ENCODE measurements around the gene ZDHHC13. TPM values are rescaled to one million over a fixed set of nuclear protein-coding genes. Genes with fewer than 3 reads are reported as not detected.

The ZDHHC13 gene
- total and polyA plus RNA-seq, 12 donors, result 6.0 to 9.4 (median 7.2) TPM

DNA sequence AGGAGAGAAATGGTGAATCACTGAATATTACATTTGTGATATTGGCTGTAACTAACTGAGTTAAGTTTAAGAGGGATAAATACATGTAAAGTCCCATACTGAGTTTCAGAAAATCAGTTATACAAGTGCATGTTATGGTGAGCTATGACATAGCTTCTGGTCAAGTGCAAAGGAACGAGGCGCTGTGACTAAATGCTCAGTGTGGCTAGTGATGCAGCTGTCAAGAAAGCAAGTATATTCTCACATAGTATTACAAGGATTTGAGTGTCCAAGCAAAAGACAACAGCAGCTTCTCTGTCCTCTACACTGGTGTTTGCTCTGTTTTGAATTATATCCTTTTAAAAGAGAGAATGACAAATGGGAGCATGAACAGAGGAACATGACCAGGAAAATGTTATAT is 44.7 kb downstream of the ZDHHC13 start:
- peaks cover 0 to 80% (median 5%) of the 10 kb centered on the region in 9 donors for H3K36me3 ChIP-seq
- no peaks in the 10 kb centered on the region for H3K9me3 ChIP-seq
- intact Hi-C loops (cut with DNase I), result loop anchor here in 7 of 10 donors (5.0 to 10.0 kb wide), 3 partner anchors 383 to 393 kb away; no protein-coding TSS in a partner anchor
- 86 to 97% methylated on average over 2 of the region's 2 CpGs for WGBS, 2 donors
- no peak for TF ChIP-seq CTCF (IDR thresholded peaks at IDR 0.05)
- no peaks in the 10 kb centered on the region for H3K4me1 ChIP-seq
- ATAC-seq (no peak), DNase-seq (no peak)
- no peak overlapping the region for H3K4me3 ChIP-seq
- H3K27me3 ChIP-seq, result no peaks in the 10 kb centered on the region
- H3K27ac ChIP-seq, result no peak overlapping the region

- Histone ChIP-seq H3K36me3 (peaks cover 0 to 80% (median 4%) of the 10 kb centered on the region in 9 donors), H3K4me3 (no peak overlapping the region), H3K4me1 (peaks cover 0 to 11% (median 0%) of the 10 kb centered on the region in 9 donors), H3K9me3 (no peaks in the 10 kb centered on the region), H3K27ac (no peak overlapping the region), H3K27me3 (no peaks in the 10 kb centered on the region)
- intact Hi-C loops (cut with DNase I), result loop anchor here in 7 of 10 donors (5.0 to 10.0 kb wide), 3 partner anchors 382 to 392 kb away; no protein-coding TSS in a partner anchor
- 97 to 100% methylated on average over 1 of the region's 1 CpG for WGBS, 2 donors
- ATAC-seq, result no peak
- TF ChIP-seq CTCF (IDR thresholded peaks at IDR 0.05), result no peak
- no peak for DNase-seq
These were observed 46.1 kb downstream of the ZDHHC13 start for GRCh38 chr11:19162951-19163505.

- Histone ChIP-seq H3K36me3 (peaks cover 0 to 80% (median 4%) of the 10 kb centered on the region in 9 donors), H3K4me3 (no peak overlapping the region), H3K4me1 (peaks cover 0 to 13% (median 4%) of the 10 kb centered on the region in 9 donors), H3K27me3 (no peaks in the 10 kb centered on the region), H3K9me3 (no peaks in the 10 kb centered on the region), H3K27ac (no peak overlapping the region)
- DNase-seq, result no peak
- ATAC-seq, result no peak
- TF ChIP-seq CTCF (IDR thresholded peaks at IDR 0.05), result no peak
- WGBS, 2 donors, result 56 to 75% methylated on average over 1 of the region's 1 CpG
- intact Hi-C loops (cut with DNase I), result loop anchor here in 7 of 10 donors (5.0 to 10.0 kb wide), 3 partner anchors 381 to 391 kb away; no protein-coding TSS in a partner anchor
These were observed 46.6 kb downstream of the ZDHHC13 start for GRCh38 chr11:19163617-19164016.

GRCh38 chr11:19164230-19164855 is 47.4 kb downstream of the ZDHHC13 start:
- Histone ChIP-seq H3K27ac (no peak overlapping the region), H3K27me3 (no peaks in the 10 kb centered on the region), H3K9me3 (no peaks in the 10 kb centered on the region), H3K36me3 (peaks cover 0 to 80% (median 0%) of the 10 kb centered on the region in 9 donors), H3K4me1 (peaks cover 0 to 21% (median 12%) of the 10 kb centered on the region in 9 donors), H3K4me3 (no peak overlapping the region)
- WGBS, 2 donors, result 92 to 96% methylated on average over 4 of the region's 4 CpGs
- DNase-seq (no peak), ATAC-seq (no peak)
- intact Hi-C loops (cut with DNase I), result loop anchor here in 7 of 10 donors (5.0 to 10.0 kb wide), 3 partner anchors 380 to 390 kb away; no protein-coding TSS in a partner anchor
- TF ChIP-seq CTCF (IDR thresholded peaks at IDR 0.05), result no peak
